Stimulated activated CD8-positive, alpha-beta memory T cell treated with anti-CD3 and anti-CD28 coated beads, Interleukin-15, amount 100 ng/mL, for 4 hours (primary cell): ENCODE measurements around the gene MTX3.
A peak's percentile ranks its signal among the peaks of the same experiment; 100 is the strongest.

ENCODE experiments used
- DNase-seq, 2 donors: peaks; one replicate each; pipeline ENCODE4 v3.0.0-alpha.2; 2020; ENCODE audit warnings: low read depth in 2 of 2

MTX3 gene, protein sequence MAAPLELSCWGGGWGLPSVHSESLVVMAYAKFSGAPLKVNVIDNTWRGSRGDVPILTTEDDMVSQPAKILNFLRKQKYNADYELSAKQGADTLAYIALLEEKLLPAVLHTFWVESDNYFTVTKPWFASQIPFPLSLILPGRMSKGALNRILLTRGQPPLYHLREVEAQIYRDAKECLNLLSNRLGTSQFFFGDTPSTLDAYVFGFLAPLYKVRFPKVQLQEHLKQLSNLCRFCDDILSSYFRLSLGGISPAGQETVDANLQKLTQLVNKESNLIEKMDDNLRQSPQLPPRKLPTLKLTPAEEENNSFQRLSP

GRCh38 chr5:79990598-79991507 lies at the start of gene MTX3:
TSS of gene MTX3 (minus strand) at chr5:79991262. CDS start at chr5:79991238, 24 bp downstream.
- DNase-seq, result peak; percentile 71 to 83

DNA sequence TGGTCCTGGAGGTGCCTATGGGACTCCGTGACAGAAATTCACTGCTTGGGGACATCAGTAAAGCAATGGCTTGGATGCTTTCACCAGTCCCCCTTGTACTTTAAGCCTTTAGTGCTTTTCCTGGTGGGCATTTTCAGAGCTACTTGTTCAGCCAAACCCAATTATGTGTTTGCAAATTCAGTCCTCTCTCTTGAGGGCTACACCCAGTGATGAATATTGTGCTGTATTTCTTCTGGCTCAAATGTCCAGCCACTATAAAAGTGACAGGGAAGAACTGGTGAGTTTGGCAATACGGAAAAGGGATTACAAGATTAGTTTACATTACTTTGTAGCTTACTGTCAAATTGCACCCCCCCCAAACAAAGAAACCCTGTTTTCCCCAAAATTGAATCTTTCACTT lies 48.6 kb upstream of the MTX3 start:
- no peak for DNase-seq

DNA sequence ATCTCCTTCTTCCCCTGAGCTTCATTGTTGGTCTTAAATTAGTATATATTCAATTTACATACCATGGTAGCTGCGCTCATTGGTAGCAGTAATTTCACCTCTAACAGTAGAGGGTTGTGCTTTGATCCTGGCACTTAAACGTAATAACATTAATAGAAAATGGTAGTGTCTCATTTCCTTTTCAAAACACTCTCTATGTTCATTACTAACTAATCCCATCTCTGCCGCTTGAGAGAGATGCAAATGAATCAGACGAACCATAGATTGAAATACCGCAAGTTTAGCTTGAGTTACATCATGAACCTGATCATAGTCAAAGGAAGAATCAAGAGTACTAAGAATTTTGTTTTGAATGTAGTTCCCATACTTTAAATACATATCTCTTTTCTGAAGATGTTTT lies 46.3 kb upstream of the MTX3 start:
- no peak for DNase-seq

DNA sequence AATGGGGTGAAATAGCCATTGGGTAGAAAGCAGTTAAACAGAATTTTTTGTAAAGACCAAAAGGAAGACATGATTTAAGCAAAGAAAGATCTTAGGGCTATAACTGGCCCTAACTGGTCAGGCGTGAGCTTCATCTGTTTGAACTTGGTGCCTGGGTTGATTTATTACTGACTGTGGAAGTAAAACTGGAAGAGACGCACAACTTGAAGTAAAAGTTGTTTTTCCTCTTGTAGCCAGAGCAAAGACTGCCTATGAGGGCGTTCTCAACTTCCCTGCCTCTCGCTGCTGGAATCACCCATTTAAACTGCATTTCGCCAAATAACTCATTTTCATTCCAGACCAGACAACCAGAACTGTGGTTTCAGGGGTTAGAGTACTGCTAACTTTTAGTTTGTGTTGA lies 45.6 kb upstream of the MTX3 start:
- DNase-seq, result no peak

DNA sequence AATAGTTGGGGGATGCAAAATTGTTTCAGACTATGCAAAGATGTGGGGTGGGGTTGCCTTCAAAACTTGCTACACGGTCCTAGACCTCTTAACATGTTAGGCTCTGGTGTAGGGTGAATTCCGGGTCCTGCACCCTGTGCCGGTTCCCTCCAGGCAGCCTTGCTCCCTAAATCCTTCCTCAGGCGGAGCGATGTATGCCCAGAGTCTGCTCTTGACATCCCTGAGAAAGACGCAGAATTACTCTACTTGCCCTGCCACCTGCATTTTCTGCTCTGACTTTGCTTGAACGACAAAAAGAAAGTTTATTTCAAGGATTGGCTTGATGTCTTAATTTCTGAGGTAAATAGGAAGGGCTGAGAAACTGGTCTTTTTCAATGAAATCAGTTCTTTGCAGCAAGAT lies 44.8 kb upstream of the MTX3 start:
- DNase-seq, result no peak

DNA sequence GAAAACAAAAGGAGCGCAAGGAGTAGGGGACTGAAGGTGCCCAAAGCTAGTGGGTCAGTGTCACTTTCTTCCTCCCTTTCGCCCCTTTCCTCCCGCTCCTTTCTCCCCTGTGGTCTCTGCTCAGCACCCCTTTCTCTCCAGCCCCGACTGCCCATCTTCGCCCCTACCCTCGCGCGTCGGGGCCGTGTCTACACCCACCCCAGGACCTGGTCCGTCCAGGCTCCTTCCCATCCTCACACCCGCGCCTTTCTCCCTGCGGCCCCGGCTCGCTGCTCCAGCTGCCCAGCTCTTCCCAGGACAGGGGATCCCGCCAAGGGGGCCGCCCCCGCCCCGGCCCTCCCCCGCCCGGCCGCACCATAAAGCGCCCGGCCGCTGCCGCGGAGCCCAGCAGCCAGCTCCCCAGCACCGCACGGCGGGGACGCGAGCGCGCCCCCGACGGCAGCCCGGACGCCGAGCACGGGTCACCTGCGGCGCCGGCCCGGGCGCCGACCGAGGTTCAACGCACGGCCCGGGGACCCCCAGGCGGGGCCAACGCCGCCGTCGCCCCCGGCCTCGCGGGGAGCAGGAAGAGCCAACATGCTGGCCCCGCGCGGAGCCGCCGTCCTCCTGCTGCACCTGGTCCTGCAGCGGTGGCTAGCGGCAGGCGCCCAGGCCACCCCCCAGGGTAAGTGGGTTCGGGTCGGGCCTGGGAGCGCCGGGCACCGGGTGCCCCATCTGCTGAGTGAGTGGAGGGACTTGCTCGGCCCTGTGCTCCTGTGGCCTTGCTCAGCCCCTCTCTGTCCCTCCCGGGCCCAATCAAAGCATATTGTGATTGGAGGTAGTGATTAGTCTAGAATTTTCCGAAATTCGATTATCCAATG lies 44.1 kb upstream of the MTX3 start, which contains the start of gene THBS4:
TSS of gene THBS4 (plus strand) at position 387 of the 860 bp plus-strand sequence. CDS start at position 577, 190 bp downstream.
- DNase-seq, result no peak

- DNase-seq, result no peak
These were observed 43.5 kb upstream of the MTX3 start for GRCh38 chr5:80034559-80034958.

GRCh38 chr5:80033513-80033912 lies 42.5 kb upstream of the MTX3 start:
- no peak for DNase-seq

- DNase-seq, result no peak
These were observed 40.0 kb upstream of the MTX3 start for GRCh38 chr5:80031109-80031508.

DNA sequence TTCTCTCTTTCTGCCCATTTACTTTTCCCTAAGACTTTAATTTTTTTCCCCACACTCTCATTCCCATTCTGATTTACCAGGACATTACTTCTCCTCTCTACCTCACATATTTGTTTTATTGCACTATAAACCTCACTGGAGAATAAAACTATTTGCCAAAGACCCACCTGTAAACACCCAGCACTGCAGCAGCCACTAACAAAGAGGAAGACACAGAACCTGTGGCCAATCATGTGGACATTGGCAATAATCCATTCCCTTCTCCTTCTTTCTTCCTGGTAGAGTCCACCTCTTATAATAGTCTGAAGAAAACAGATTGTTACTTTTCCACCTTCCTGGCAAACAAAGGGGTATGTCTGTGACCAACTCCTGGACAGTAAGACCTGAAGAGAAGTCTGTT lies 35.8 kb upstream of the MTX3 start:
- DNase-seq, result no peak

GRCh38 chr5:80025069-80025468 lies 34.0 kb upstream of the MTX3 start:
- DNase-seq, result no peak

DNA sequence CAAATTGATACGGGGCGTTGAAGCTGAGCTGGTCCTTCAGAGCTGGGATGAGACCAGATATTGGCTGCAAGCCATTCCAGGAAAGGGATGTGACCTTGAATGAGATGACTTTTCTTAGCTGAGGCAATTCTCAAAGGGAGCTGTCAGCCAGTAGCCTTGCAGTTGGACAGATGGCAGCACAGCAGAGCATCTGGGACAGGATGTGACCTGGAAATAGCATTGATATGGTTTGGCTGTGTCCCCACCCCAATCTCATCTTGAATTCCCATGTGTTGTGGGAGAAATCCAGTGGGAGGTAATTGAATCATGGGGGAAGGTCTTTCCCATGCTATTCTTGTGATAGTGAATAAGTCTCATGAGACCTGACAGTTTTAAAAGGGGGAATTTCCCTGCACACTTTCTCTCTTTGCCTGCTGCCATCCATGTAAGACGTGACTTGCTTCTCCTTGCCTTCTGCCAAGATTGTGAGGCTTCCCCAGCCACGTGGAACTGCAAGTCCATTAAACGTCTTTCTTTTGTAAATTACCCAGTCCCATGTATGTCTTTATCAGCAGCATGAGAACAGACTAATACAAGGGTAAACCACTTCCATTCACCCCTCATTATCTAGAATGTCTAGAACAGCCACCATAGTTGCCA lies 19.8 kb upstream of the MTX3 start:
- no peak for DNase-seq

DNA sequence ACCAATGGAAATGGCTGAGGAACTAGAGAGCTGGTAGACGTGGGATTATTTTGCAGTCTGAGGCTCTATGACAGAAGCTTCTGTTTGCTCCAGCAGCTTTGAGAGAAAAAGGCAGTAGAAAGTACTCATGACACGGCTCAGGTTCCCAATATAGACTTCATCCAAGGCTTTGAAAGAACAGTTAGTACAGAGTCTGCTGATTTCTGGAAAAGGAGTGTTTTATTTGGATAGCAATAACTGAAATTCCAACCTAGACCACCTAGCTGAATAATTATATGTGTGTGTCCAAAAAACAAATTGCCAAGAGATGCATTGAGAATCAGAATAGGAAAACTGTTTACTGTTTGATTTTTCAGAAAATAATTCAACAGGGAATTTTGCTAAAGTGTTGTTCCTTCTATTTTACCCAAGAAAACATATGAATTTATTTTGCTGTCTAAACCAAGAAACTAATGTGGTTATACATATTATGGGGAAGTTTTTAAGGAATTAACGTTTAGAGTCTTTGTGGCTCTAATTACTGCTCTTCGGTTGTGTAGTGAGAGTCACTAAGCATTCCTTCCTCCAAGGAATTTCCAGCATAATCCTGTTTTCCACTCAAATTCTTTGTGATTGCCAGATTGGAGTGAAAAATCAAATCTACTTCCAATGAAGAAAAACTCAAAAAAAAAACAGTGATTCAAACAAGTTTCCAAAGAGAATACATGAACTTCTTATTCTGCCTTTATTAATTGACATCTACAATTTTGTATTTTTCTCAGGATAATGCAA lies 18.1 kb upstream of the MTX3 start:
- DNase-seq, result no peak

GRCh38 chr5:80002677-80003076 lies 11.6 kb upstream of the MTX3 start:
- DNase-seq, result no peak

- DNase-seq, result no peak
These were observed 8.7 kb upstream of the MTX3 start for GRCh38 chr5:79999722-80000121.

- DNase-seq, result no peak
These were observed 2.0 kb upstream of the MTX3 start for GRCh38 chr5:79992891-79993657.

- DNase-seq, result no peak
These were observed 861 bp downstream of the MTX3 start for GRCh38 chr5:79990205-79990597.

GRCh38 chr5:79986260-79986659 lies 4.8 kb downstream of the MTX3 start:
- DNase-seq, result no peak

- DNase-seq, result no peak
These were observed 5.8 kb downstream of the MTX3 start for GRCh38 chr5:79985288-79985687.

- no peak for DNase-seq
These were observed 6.7 kb downstream of the MTX3 start for GRCh38 chr5:79984363-79984762.
